ENCODE measurements around the gene ZNF841. TPM values are rescaled to one million over a fixed set of nuclear protein-coding genes. Genes with fewer than 3 reads are reported as not detected.

ZNF841 gene
- total and polyA plus RNA-seq, 9 of the 15 experiments (the other 6 are each of a cell fraction or from before 2014, with no cell fraction given): 3.1 to 17.1 (median 11.0) TPM

GRCh38 chr19:52028027-52028779, 67.4 kb downstream of the ZNF841 start, which contains the start of gene ZNF614 (continued):
- TF ChIP-seq CBX3 (IDR thresholded peaks at IDR 0.05; ENCODE audit: borderline replicate concordance in 1 of 2, low read length in 2 of 2): peak in 1 of 2 experiments; percentile 83; a peak in 1 of 3 replicates
- TF ChIP-seq CHD2 (IDR thresholded peaks at IDR 0.05; ENCODE audit: low read depth, low read length): peak; percentile 93
- no peak for TF ChIP-seq BCL6 (CRISPR knock-in tag; IDR thresholded peaks at IDR 0.05)
- no peak for TF ChIP-seq ZBTB1 (CRISPR knock-in tag; IDR thresholded peaks at IDR 0.05; ENCODE audit: borderline replicate concordance, low read depth)
- TF ChIP-seq DIDO1 (tag; IDR thresholded peaks at IDR 0.05; ENCODE audit: low read depth): peak; percentile 95
- peak in 1 of 2 experiments; percentile 69; a peak in 1 of 4 replicates for TF ChIP-seq ZMIZ1 (IDR thresholded peaks at IDR 0.05; ENCODE audit: low read depth in 2 of 2, low read length in 2 of 2)
- no peak for TF ChIP-seq ZNF764 (CRISPR knock-in tag; IDR thresholded peaks at IDR 0.05; ENCODE audit: low read depth)
- TF ChIP-seq MEIS2 (IDR thresholded peaks at IDR 0.05; ENCODE audit: partially characterized antibody): peak; percentile 50
- peak; percentile 78 for TF ChIP-seq GABPB1 (CRISPR knock-in tag; IDR thresholded peaks at IDR 0.05)
- TF ChIP-seq PPARD (CRISPR knock-in tag; IDR thresholded peaks at IDR 0.05): no peak
- TF ChIP-seq, protein P1, sequence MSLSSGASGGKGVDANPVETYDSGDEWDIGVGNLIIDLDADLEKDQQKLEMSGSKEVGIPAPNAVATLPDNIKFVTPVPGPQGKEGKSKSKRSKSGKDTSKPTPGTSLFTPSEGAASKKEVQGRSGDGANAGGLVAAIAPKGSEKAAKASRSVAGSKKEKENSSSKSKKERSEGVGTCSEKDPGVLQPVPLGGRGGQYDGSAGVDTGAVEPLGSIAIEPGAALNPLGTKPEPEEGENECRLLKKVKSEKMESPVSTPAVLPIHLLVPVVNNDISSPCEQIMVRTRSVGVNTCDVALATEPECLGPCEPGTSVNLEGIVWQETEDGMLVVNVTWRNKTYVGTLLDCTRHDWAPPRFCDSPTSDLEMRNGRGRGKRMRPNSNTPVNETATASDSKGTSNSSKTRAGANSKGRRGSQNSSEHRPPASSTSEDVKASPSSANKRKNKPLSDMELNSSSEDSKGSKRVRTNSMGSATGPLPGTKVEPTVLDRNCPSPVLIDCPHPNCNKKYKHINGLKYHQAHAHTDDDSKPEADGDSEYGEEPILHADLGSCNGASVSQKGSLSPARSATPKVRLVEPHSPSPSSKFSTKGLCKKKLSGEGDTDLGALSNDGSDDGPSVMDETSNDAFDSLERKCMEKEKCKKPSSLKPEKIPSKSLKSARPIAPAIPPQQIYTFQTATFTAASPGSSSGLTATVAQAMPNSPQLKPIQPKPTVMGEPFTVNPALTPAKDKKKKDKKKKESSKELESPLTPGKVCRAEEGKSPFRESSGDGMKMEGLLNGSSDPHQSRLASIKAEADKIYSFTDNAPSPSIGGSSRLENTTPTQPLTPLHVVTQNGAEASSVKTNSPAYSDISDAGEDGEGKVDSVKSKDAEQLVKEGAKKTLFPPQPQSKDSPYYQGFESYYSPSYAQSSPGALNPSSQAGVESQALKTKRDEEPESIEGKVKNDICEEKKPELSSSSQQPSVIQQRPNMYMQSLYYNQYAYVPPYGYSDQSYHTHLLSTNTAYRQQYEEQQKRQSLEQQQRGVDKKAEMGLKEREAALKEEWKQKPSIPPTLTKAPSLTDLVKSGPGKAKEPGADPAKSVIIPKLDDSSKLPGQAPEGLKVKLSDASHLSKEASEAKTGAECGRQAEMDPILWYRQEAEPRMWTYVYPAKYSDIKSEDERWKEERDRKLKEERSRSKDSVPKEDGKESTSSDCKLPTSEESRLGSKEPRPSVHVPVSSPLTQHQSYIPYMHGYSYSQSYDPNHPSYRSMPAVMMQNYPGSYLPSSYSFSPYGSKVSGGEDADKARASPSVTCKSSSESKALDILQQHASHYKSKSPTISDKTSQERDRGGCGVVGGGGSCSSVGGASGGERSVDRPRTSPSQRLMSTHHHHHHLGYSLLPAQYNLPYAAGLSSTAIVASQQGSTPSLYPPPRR (CRISPR knock-in tag; IDR thresholded peaks at IDR 0.05; ENCODE audit: borderline replicate concordance): no peak; the same call in 1 of the 2 replicates
- TF ChIP-seq PHB2 (IDR thresholded peaks at IDR 0.05; ENCODE audit: low read depth): no peak
- TF ChIP-seq, protein P2, sequence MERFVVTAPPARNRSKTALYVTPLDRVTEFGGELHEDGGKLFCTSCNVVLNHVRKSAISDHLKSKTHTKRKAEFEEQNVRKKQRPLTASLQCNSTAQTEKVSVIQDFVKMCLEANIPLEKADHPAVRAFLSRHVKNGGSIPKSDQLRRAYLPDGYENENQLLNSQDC (CRISPR knock-in tag; IDR thresholded peaks at IDR 0.05): no peak
- no peak for TF ChIP-seq ZNF316 (IDR thresholded peaks at IDR 0.05)
- TF ChIP-seq, protein P3, sequence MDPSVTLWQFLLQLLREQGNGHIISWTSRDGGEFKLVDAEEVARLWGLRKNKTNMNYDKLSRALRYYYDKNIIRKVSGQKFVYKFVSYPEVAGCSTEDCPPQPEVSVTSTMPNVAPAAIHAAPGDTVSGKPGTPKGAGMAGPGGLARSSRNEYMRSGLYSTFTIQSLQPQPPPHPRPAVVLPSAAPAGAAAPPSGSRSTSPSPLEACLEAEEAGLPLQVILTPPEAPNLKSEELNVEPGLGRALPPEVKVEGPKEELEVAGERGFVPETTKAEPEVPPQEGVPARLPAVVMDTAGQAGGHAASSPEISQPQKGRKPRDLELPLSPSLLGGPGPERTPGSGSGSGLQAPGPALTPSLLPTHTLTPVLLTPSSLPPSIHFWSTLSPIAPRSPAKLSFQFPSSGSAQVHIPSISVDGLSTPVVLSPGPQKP (CRISPR knock-in tag; IDR thresholded peaks at IDR 0.05): no peak
- TF ChIP-seq ZNF77 (CRISPR knock-in tag; IDR thresholded peaks at IDR 0.05): no peak
- TF ChIP-seq THRA (IDR thresholded peaks at IDR 0.05): no peak
